ENCODE data around the gene PRM1. TPM values are rescaled to one million over a fixed set of nuclear protein-coding genes. Genes with fewer than 3 reads are reported as not detected.

PRM1 gene
- total RNA-seq, 5 donors from 2014 or later (not counting 1 experiment from before 2014, with no cell fraction given), result not detected

GRCh38 chr16:11248133-11248532 is 33.0 kb downstream of the PRM1 start:
- Mint-ChIP-seq H3K36me3 (peaks cover 13% of the 10 kb centered on the region), H3K27ac (no peak overlapping the region), H3K4me1 (peaks cover 29 to 38% (median 36%) of the 10 kb centered on the region in 3 donors), H3K27me3 (no peaks in the 10 kb centered on the region), H3K4me3 (no peak overlapping the region), H3K9me3 (no peaks in the 10 kb centered on the region)
- ChIA-PET CTCF (no interaction called here), POLR2A (interaction anchor here in 1 of 2 donors (0.7 kb wide), 1 partner anchor 280 kb away, joined by 3 read pairs; no protein-coding TSS in a partner anchor)
- Histone ChIP-seq H3K36me3 (ENCODE audit: control insufficient read depth in 2 of 2, extremely low read depth in 1 of 2, insufficient read depth in 1 of 2, low read length in 1 of 2) (no peaks in the 10 kb centered on the region), H3K4me1 (ENCODE audit: control insufficient read depth in 1 of 2, extremely low read depth in 1 of 2, insufficient read depth in 2 of 2, low read length in 2 of 2) (peaks cover 12 to 23% of the 10 kb centered on the region in 2 experiments), H3K27ac (ENCODE audit: low read length) (no peak overlapping the region), H3K4me3 (ENCODE audit: control insufficient read depth in 1 of 2, extremely low read depth in 1 of 2, low read length in 1 of 2) (no peak overlapping the region), H3K9me3 (no peaks in the 10 kb centered on the region), H3K27me3 (replicated peaks in 1 of 2; ENCODE audit: control insufficient read depth in 2 of 2, extremely low read depth in 1 of 2, insufficient read depth in 2 of 2, low read length in 1 of 2) (no peaks in the 10 kb centered on the region)
- 76% methylated on average over 7 of the region's 8 CpGs for WGBS (ENCODE audit: insufficient coverage)
- DNase-seq, result no peak
- no peak for ATAC-seq (replicated peaks in 1 of 4)

- CTCF ChIA-PET, result interaction anchor here in 1 of 2 donors (0.6 kb wide), 1 partner anchor 58 kb away, joined by 3 read pairs; no protein-coding TSS in a partner anchor
- H3K4me3 Mint-ChIP-seq, result no peak overlapping the region
- H3K27ac Mint-ChIP-seq, result no peak overlapping the region
- Histone ChIP-seq H3K4me3 (ENCODE audit: control insufficient read depth in 1 of 2, extremely low read depth in 1 of 2, low read length in 1 of 2) (no peak overlapping the region), H3K4me1 (ENCODE audit: control insufficient read depth in 1 of 2, extremely low read depth in 1 of 2, insufficient read depth in 2 of 2, low read length in 2 of 2) (peaks cover 0 to 4% of the 10 kb centered on the region in 2 experiments), H3K9me3 (no peaks in the 10 kb centered on the region), H3K27me3 (replicated peaks in 1 of 2; ENCODE audit: control insufficient read depth in 2 of 2, extremely low read depth in 1 of 2, insufficient read depth in 2 of 2, low read length in 1 of 2) (no peaks in the 10 kb centered on the region), H3K36me3 (ENCODE audit: control insufficient read depth in 2 of 2, extremely low read depth in 1 of 2, insufficient read depth in 1 of 2, low read length in 1 of 2) (no peaks in the 10 kb centered on the region), H3K27ac (ENCODE audit: low read length) (no peak overlapping the region)
- no peaks in the 10 kb centered on the region for H3K9me3 Mint-ChIP-seq
- ATAC-seq (replicated peaks in 1 of 4) (no peak), DNase-seq (no peak)
- POLR2A ChIA-PET, result interaction anchor here in 1 of 2 donors (0.7 kb wide), 1 partner anchor 268 kb away, joined by 3 read pairs; no protein-coding TSS in a partner anchor
- H3K27me3 Mint-ChIP-seq, result no peaks in the 10 kb centered on the region
- peaks cover 4% of the 10 kb centered on the region for H3K36me3 Mint-ChIP-seq
- H3K4me1 Mint-ChIP-seq, result peaks cover 10 to 19% (median 17%) of the 10 kb centered on the region in 3 donors
These were observed 35.1 kb downstream of the PRM1 start for GRCh38 chr16:11245988-11246387.

- Histone ChIP-seq H3K36me3 (ENCODE audit: control insufficient read depth in 2 of 2, extremely low read depth in 1 of 2, insufficient read depth in 1 of 2, low read length in 1 of 2) (no peaks in the 10 kb centered on the region), H3K27ac (ENCODE audit: low read length) (no peak overlapping the region), H3K4me3 (ENCODE audit: control insufficient read depth in 1 of 2, extremely low read depth in 1 of 2, low read length in 1 of 2) (no peak overlapping the region), H3K9me3 (no peaks in the 10 kb centered on the region), H3K27me3 (replicated peaks in 1 of 2; ENCODE audit: control insufficient read depth in 2 of 2, extremely low read depth in 1 of 2, insufficient read depth in 2 of 2, low read length in 1 of 2) (no peaks in the 10 kb centered on the region), H3K4me1 (ENCODE audit: control insufficient read depth in 1 of 2, extremely low read depth in 1 of 2, insufficient read depth in 2 of 2, low read length in 2 of 2) (peaks cover 2 to 11% of the 10 kb centered on the region in 2 experiments)
- H3K27me3 Mint-ChIP-seq, result no peaks in the 10 kb centered on the region
- H3K4me1 Mint-ChIP-seq, result peaks cover 5 to 12% (median 10%) of the 10 kb centered on the region in 3 donors
- no peaks in the 10 kb centered on the region for H3K9me3 Mint-ChIP-seq
- POLR2A ChIA-PET, result no interaction called here
- no peak overlapping the region for H3K4me3 Mint-ChIP-seq
- 94% methylated on average over 2 of the region's 5 CpGs for WGBS (ENCODE audit: insufficient coverage)
- no peaks in the 10 kb centered on the region for H3K36me3 Mint-ChIP-seq
- ATAC-seq (replicated peaks in 1 of 4), result no peak
- no peak for DNase-seq
- no peak overlapping the region for H3K27ac Mint-ChIP-seq
- CTCF ChIA-PET, result no interaction called here
These were observed 35.9 kb downstream of the PRM1 start for GRCh38 chr16:11245222-11245737.

GRCh38 chr16:11242658-11243057 is 38.5 kb downstream of the PRM1 start:
- DNase-seq (no peak), ATAC-seq (replicated peaks in 1 of 4) (no peak)
- Mint-ChIP-seq H3K4me1 (peaks cover 7 to 9% (median 8%) of the 10 kb centered on the region in 3 donors), H3K27ac (no peak overlapping the region), H3K4me3 (no peak overlapping the region), H3K36me3 (no peaks in the 10 kb centered on the region), H3K27me3 (no peaks in the 10 kb centered on the region), H3K9me3 (no peaks in the 10 kb centered on the region)
- ChIA-PET POLR2A (interaction anchor here in 1 of 2 donors (0.5 kb wide), 1 partner anchor 9 kb away, joined by 3 read pairs; no protein-coding TSS in a partner anchor), CTCF (no interaction called here)
- H3K4me3 ChIP-seq (ENCODE audit: control insufficient read depth in 1 of 2, extremely low read depth in 1 of 2, low read length in 1 of 2), result no peak overlapping the region
- no peak overlapping the region for H3K27ac ChIP-seq (ENCODE audit: low read length)
- no peaks in the 10 kb centered on the region for H3K27me3 ChIP-seq (replicated peaks in 1 of 2; ENCODE audit: control insufficient read depth in 2 of 2, extremely low read depth in 1 of 2, insufficient read depth in 2 of 2, low read length in 1 of 2)
- H3K36me3 ChIP-seq (ENCODE audit: control insufficient read depth in 2 of 2, extremely low read depth in 1 of 2, insufficient read depth in 1 of 2, low read length in 1 of 2), result no peaks in the 10 kb centered on the region
- H3K9me3 ChIP-seq, result no peaks in the 10 kb centered on the region
- WGBS (ENCODE audit: insufficient coverage), result 94% methylated on average over 8 of the region's 12 CpGs
- H3K4me1 ChIP-seq (ENCODE audit: control insufficient read depth in 1 of 2, extremely low read depth in 1 of 2, insufficient read depth in 2 of 2, low read length in 2 of 2), result peaks cover 4 to 14% of the 10 kb centered on the region in 2 experiments

- 92% methylated on average over 2 of the region's 5 CpGs for WGBS (ENCODE audit: insufficient coverage)
- DNase-seq (no peak), ATAC-seq (replicated peaks in 1 of 4) (no peak)
- Histone ChIP-seq H3K27me3 (replicated peaks in 1 of 2; ENCODE audit: control insufficient read depth in 2 of 2, extremely low read depth in 1 of 2, insufficient read depth in 2 of 2, low read length in 1 of 2) (no peaks in the 10 kb centered on the region), H3K4me1 (ENCODE audit: control insufficient read depth in 1 of 2, extremely low read depth in 1 of 2, insufficient read depth in 2 of 2, low read length in 2 of 2) (peaks cover 4 to 13% of the 10 kb centered on the region in 2 experiments), H3K36me3 (ENCODE audit: control insufficient read depth in 2 of 2, extremely low read depth in 1 of 2, insufficient read depth in 1 of 2, low read length in 1 of 2) (no peaks in the 10 kb centered on the region), H3K9me3 (no peaks in the 10 kb centered on the region), H3K4me3 (ENCODE audit: control insufficient read depth in 1 of 2, extremely low read depth in 1 of 2, low read length in 1 of 2) (no peak overlapping the region), H3K27ac (ENCODE audit: low read length) (no peak overlapping the region)
- Mint-ChIP-seq H3K4me3 (no peak overlapping the region), H3K36me3 (no peaks in the 10 kb centered on the region), H3K9me3 (no peaks in the 10 kb centered on the region), H3K27ac (no peak overlapping the region), H3K27me3 (no peaks in the 10 kb centered on the region), H3K4me1 (peaks cover 7 to 13% (median 10%) of the 10 kb centered on the region in 3 donors)
- ChIA-PET CTCF (no interaction called here), POLR2A (interaction anchor here in 1 of 2 donors (0.7 kb wide), 1 partner anchor 301 kb away, joined by 3 read pairs; no protein-coding TSS in a partner anchor)
These were observed 39.5 kb downstream of the PRM1 start for GRCh38 chr16:11241480-11242204.

- H3K27me3 ChIP-seq (replicated peaks in 1 of 2; ENCODE audit: control insufficient read depth in 2 of 2, extremely low read depth in 1 of 2, insufficient read depth in 2 of 2, low read length in 1 of 2), result no peaks in the 10 kb centered on the region
- H3K36me3 ChIP-seq (ENCODE audit: control insufficient read depth in 2 of 2, extremely low read depth in 1 of 2, insufficient read depth in 1 of 2, low read length in 1 of 2), result no peaks in the 10 kb centered on the region
- no peaks in the 10 kb centered on the region for H3K27me3 Mint-ChIP-seq
- H3K36me3 Mint-ChIP-seq, result no peaks in the 10 kb centered on the region
- H3K4me1 ChIP-seq (ENCODE audit: control insufficient read depth in 1 of 2, extremely low read depth in 1 of 2, insufficient read depth in 2 of 2, low read length in 2 of 2), result peaks cover 4 to 13% of the 10 kb centered on the region in 2 experiments
- ChIA-PET CTCF (no interaction called here), POLR2A (no interaction called here)
- ATAC-seq (replicated peaks in 1 of 4) (peak; percentile 34 to 68 (median 46)), DNase-seq (no peak)
- no peaks in the 10 kb centered on the region for H3K9me3 ChIP-seq
- peaks cover 7 to 15% (median 9%) of the 10 kb centered on the region in 3 donors for H3K4me1 Mint-ChIP-seq
- WGBS (ENCODE audit: insufficient coverage), result 42% methylated on average over 6 of the region's 10 CpGs
- H3K27ac Mint-ChIP-seq, result peak overlapping the region; percentile 76 to 87
- H3K4me3 Mint-ChIP-seq, result peak overlapping the region in 2 of 3 donors; percentile 18 to 19
- no peak overlapping the region for H3K27ac ChIP-seq (ENCODE audit: low read length)
- no peaks in the 10 kb centered on the region for H3K9me3 Mint-ChIP-seq
- no peak overlapping the region for H3K4me3 ChIP-seq (ENCODE audit: control insufficient read depth in 1 of 2, extremely low read depth in 1 of 2, low read length in 1 of 2)
These were observed 40.3 kb downstream of the PRM1 start for GRCh38 chr16:11240636-11241473.
